Transverse colon (tissue), 4 donors: ENCODE data around the gene ACTA1.

Source experiments
- CTCF ChIP-seq, 5 experiments: fragments of 200-600 bp in 3 of 5; fragments of 450-650 bp in 2 of 5; sonication (generic) in 3 of 5; IDR thresholded peaks; 1 replicate in 2 of 5; 2 replicates in 3 of 5; pipeline ENCODE4 v1.5.1; 2016 to 2017; ENCODE audit warnings: antibody characterized with exemption in 5 of 5, inconsistent platforms in 3 of 5, mild to moderate bottlenecking in 2 of 5, moderate library complexity in 1 of 5
- EP300 ChIP-seq: sonication (generic); formaldehyde crosslinking; IDR thresholded peaks from one replicate; pipeline ENCODE4 v1.6.1; 2017; ENCODE audit warnings: antibody characterized with exemption, low read depth
- POLR2A ChIP-seq: fragments of 450-650 bp; IDR thresholded peaks from one replicate; pipeline ENCODE4 v1.6.1; 2016; ENCODE audit warnings: antibody characterized with exemption, mild to moderate bottlenecking, moderate library complexity
- POLR2AphosphoS5 ChIP-seq, 3 donors: sonication (generic); formaldehyde crosslinking; IDR thresholded peaks; one replicate each; pipeline ENCODE4 v1.6.1; 2016; ENCODE audit warnings: antibody characterized with exemption in 3 of 3

- peak; percentile 33 to 50 (median 45) for TF ChIP-seq CTCF (IDR thresholded peaks at IDR 0.05)
- TF ChIP-seq POLR2AphosphoS5 (IDR thresholded peaks at IDR 0.05), result no peak
- no peak for TF ChIP-seq POLR2A
- no peak for TF ChIP-seq EP300
Observed at GRCh38 chr1:229452956-229453801, 19.3 kb upstream of the ACTA1 start.
